K562 (cell line): Measurements from ENCODE around the gene ZMIZ1. TPM values are rescaled to one million over a fixed set of nuclear protein-coding genes. Genes with fewer than 3 reads are reported as not detected.

ENCODE experiments used
- ATAC-seq: fragments of 200-7000 bp; cut with Tn5 transposase; 3 replicates; pipeline ENCODE4 v1.9.1; 2020; ENCODE audit warnings: moderate library complexity
- BruUV-seq: library from RNA; stranded (reverse); fragments of 400-500 nt; replicated peaks from 2 replicates; lab custom pipeline; 2021; lab: Mats Ljungman, UMichigan
- CTCF ChIA-PET: fragments of 300-600 bp; formaldehyde crosslinking; extraction: SDS; loops from one replicate; lab custom pipeline; 2021; ENCODE audit warnings: low intra/inter-chr PET ratio; lab: Yijun Ruan, JAX
- POLR2A ChIA-PET: fragments of 300-600, 350-650 bp; sonication (Branson Sonifier 250); formaldehyde crosslinking; extraction: SDS; loops from one replicate; lab custom pipeline; 2021; ENCODE audit warnings: antibody characterized with exemption, inconsistent platforms; lab: Yijun Ruan, JAX
- DNase-seq, 4 experiments: peaks; one replicate each; pipeline versions ENCODE4 v3.0.0 to v3.0.0-alpha.2; 2011 to 2018; ENCODE audit warnings: low spot score in 3 of 4, mixed read lengths in 3 of 4; ENCODE audit errors: extremely low read depth in 1 of 4
- FAIRE-seq: peaks from 2 replicates; lab custom pipeline; 2011; peaks lifted over from hg19 to GRCh38; lab: Jason Lieb, UNC
- H2AFZ ChIP-seq: 2 replicates; pipeline ENCODE4 v1.6.0; 2011; ENCODE audit warnings: low read depth, low read length, control low read depth, inconsistent platforms
- H3K27ac ChIP-seq: fragments of 200-600 bp; 3 replicates; pipeline ENCODE4 v1.8.0; 2011; ENCODE audit warnings: low read depth, mild to moderate bottlenecking, control low read depth, inconsistent platforms, low read length, moderate library complexity, mixed read lengths; ENCODE audit errors: extremely low read depth
- H3K27me3 ChIP-seq, 2 experiments: fragments of 300-600 bp in 1 of 2; 2 replicates in 1 of 2; 3 replicates in 1 of 2; pipeline versions ENCODE4 v1.6.0 to v1.8.0; 2011; ENCODE audit warnings: inconsistent platforms in 2 of 2, low read length in 2 of 2, mild to moderate bottlenecking in 1 of 2, mixed read lengths in 1 of 2, moderate library complexity in 1 of 2; ENCODE audit not compliant: control insufficient read depth in 2 of 2, insufficient read depth in 2 of 2
- H3K36me3 ChIP-seq: fragments of 300-600 bp; 3 replicates; pipeline ENCODE4 v1.8.0; 2011; ENCODE audit warnings: mild to moderate bottlenecking, low read length, inconsistent platforms; ENCODE audit not compliant: control insufficient read depth, insufficient read depth
- H3K4me1 ChIP-seq, 2 experiments: fragments of 200-600 bp in 1 of 2; replicated peaks in 1 of 2; 2 replicates in 1 of 2; 3 replicates in 1 of 2; pipeline versions ENCODE4 v1.5.1 to v1.8.0; 2011; ENCODE audit warnings: inconsistent platforms in 2 of 2, low read length in 2 of 2, mild to moderate bottlenecking in 1 of 2, mixed read lengths in 1 of 2, moderate library complexity in 1 of 2; ENCODE audit not compliant: control insufficient read depth in 2 of 2, insufficient read depth in 2 of 2
- H3K4me2 ChIP-seq: 2 replicates; pipeline ENCODE4 v1.6.1; 2011; ENCODE audit warnings: low read length, control low read depth, inconsistent platforms, mixed read lengths; ENCODE audit not compliant: insufficient read depth
- H3K4me3 ChIP-seq: fragments of 200-600 bp; sonication (generic), shearing (Covaris generic); 2 replicates; pipeline ENCODE4 v1.5.1; 2016; ENCODE audit warnings: control low read depth, inconsistent platforms
- H3K79me2 ChIP-seq: fragments of 200-600 bp; 3 replicates; pipeline ENCODE4 v1.8.0; 2011; ENCODE audit warnings: low read length, inconsistent platforms; ENCODE audit not compliant: control insufficient read depth, insufficient read depth
- H3K9ac ChIP-seq, 2 experiments: 2 replicates each; pipeline versions ENCODE4 v1.6.0 to v1.6.1; 2011; ENCODE audit warnings: low read depth in 2 of 2, low read length in 2 of 2, control low read depth in 1 of 2, inconsistent platforms in 1 of 2, mild to moderate bottlenecking in 1 of 2, mixed read lengths in 1 of 2; ENCODE audit not compliant: insufficient read depth in 1 of 2
- H3K9me1 ChIP-seq: one replicate; pipeline ENCODE4 v1.6.0; 2011; ENCODE audit warnings: inconsistent platforms, mild to moderate bottlenecking, low read length, moderate library complexity; ENCODE audit not compliant: control insufficient read depth, insufficient read depth
- H3K9me3 ChIP-seq: replicated peaks from 2 replicates; pipeline ENCODE4 v1.5.1; 2011; ENCODE audit warnings: low read depth, low read length, inconsistent platforms; ENCODE audit not compliant: control insufficient read depth, insufficient read depth
- H4K20me1 ChIP-seq: replicated peaks from 2 replicates; pipeline ENCODE4 v1.6.1; 2011; ENCODE audit warnings: low read length, inconsistent platforms, mixed read lengths; ENCODE audit not compliant: control insufficient read depth, insufficient read depth
- BCL6 ChIP-seq: fragments of 250-450 bp; sonication (Bioruptor Pico); IDR thresholded peaks from 2 replicates; pipeline ENCODE4 v1.4.0; 2020
- CTBP1 ChIP-seq: fragments of 450-650 bp; IDR thresholded peaks from 2 replicates; pipeline ENCODE4 v1.6.1; 2016; ENCODE audit warnings: borderline replicate concordance
- MAFF ChIP-seq: IDR thresholded peaks from 2 replicates; pipeline ENCODE4 v1.6.1; 2012; ENCODE audit warnings: low read length, improper control_type of control experiment
- MAFG ChIP-seq: fragments of 450-650 bp; conservative IDR thresholded peaks from 2 replicates; pipeline ENCODE4 v1.6.1; 2016; ENCODE audit warnings: missing genetic modification characterization, missing compliant biosample characterization
- MAZ ChIP-seq, 2 experiments: fragments of 450-650 bp in 1 of 2; sonication (generic) in 1 of 2; formaldehyde crosslinking; IDR thresholded peaks in 1 of 2; conservative IDR thresholded peaks in 1 of 2; 2 replicates each; pipeline versions ENCODE4 v1.4.0 to v1.5.0; 2020; ENCODE audit warnings: mild to moderate bottlenecking in 1 of 2, missing genetic modification reagents in 1 of 2
- SREBF1 ChIP-seq: fragments of 150-350 bp; IDR thresholded peaks from 2 replicates; pipeline ENCODE4 v1.6.1; 2014; ENCODE audit warnings: antibody characterized with exemption, low read depth, low read length, borderline replicate concordance
- SRSF7 ChIP-seq: fragments of 200-400 bp; formaldehyde crosslinking; optimal IDR thresholded peaks from 2 replicates; pipeline ENCODE3; 2017; ENCODE audit warnings: mild to moderate bottlenecking, low read depth, low read length
- ZNF316 ChIP-seq: fragments of 450-650 bp; IDR thresholded peaks from 2 replicates; pipeline ENCODE4 v1.6.1; 2016
- WGBS: fragments of 100-300 bp; shearing (Covaris generic); methylation state at CpG from one replicate; pipeline ENCODE4 v1.1.6; 2016; ENCODE audit warnings: low coverage, mixed read lengths; ENCODE audit not compliant: insufficient coverage; ENCODE audit errors: missing lambda C conversion rate; 5-methylcytosine and 5-hydroxymethylcytosine counted together
- in situ Hi-C: fragments of 300-500 bp; cut with MboI; formaldehyde crosslinking; loops from 4 replicates; pipeline ENCODE4 v1.15.0; 2018; ENCODE audit warnings: inconsistent platforms, mixed read lengths
- intact Hi-C: fragments of 100-400 bp; cut with micrococcal nuclease; formaldehyde crosslinking; loops from 2 replicates; pipeline ENCODE4 v1.14.2; 2022
- polyA plus RNA-seq, 8 experiments: library from polyadenylated mRNA; depleted of rRNA in 4 of 8; stranded (reverse) in 5 of 8; unstranded in 3 of 8; fragments of >200 nt; fragmentation: Nextera tagmentation in 2 of 8; fragmentation: Illumina TruSeq in 1 of 8; extraction: Ambion mirVana in 2 of 8; extraction: Trizol in 1 of 8; gene quantifications; 2 replicates each; pipeline versions ENCODE4 v1.2.1 to v1.2.3, GENCODE V29; 2011 to 2014; ENCODE audit warnings: inconsistent platforms in 1 of 8, missing spikeins in 1 of 8
- total RNA-seq, 7 experiments: library from RNA; depleted of rRNA in 6 of 7; stranded (reverse); fragments of >200 nt in 6 of 7; fragmentation: Illumina TruSeq in 2 of 7; extraction: Trizol in 2 of 7; gene quantifications; 2 replicates each; pipeline versions ENCODE4 v1.2.1 to v1.2.3, GENCODE V29; 2011 to 2021; ENCODE audit warnings: low replicate concordance in 1 of 7
- TF ChIP-seq, protein P1 (sequence below): sonication (generic); formaldehyde crosslinking; IDR thresholded peaks from 2 replicates; pipeline ENCODE4 v1.8.1; 2023; ENCODE audit warnings: mild to moderate bottlenecking, missing genetic modification reagents, moderate library complexity

Gene ZMIZ1
- total and polyA plus RNA-seq, 9 of the 15 experiments (the other 6 are each of a cell fraction or from before 2014, with no cell fraction given), result 1.0 to 37.3 (median 4.3) TPM

DNA sequence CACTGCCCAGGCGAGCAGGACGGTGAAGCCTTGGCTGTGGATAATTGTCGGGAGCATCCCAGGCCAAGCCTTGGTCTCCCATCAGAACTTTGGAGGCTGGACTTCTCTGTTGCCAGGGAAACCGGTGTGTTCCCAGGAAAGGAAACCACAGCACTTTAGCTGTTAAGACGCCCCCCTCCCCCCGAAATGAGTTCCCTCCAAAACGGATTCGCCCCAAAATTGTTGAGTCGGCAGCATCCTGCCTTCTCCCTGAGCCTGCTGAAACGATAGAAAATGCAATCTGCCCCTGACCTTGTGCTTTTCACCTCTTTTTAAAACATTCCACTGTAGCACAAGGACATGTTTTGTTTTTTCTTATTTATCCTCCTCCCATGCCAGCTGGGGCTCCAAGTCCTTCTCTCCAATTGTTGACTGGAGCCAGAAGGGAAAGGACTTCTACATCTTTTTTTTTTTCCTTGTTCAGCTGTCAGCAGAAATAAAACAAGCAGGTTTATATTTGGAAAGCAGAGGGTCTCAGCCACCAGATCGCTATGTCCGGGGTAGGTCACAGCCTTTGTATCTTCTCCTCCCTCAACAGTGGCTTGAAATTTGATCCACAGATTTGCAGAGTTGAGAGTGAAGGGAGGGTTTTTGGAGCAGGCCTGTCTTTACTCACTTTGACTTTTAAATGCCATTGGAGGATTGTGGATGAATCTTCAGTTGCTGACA lies 116.5 kb downstream of the ZMIZ1 start (continued):
- TF ChIP-seq, protein P1, sequence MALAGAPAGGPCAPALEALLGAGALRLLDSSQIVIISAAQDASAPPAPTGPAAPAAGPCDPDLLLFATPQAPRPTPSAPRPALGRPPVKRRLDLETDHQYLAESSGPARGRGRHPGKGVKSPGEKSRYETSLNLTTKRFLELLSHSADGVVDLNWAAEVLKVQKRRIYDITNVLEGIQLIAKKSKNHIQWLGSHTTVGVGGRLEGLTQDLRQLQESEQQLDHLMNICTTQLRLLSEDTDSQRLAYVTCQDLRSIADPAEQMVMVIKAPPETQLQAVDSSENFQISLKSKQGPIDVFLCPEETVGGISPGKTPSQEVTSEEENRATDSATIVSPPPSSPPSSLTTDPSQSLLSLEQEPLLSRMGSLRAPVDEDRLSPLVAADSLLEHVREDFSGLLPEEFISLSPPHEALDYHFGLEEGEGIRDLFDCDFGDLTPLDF (CRISPR knock-in tag), result no peak
- TF ChIP-seq ZNF316 (peak; percentile 79), BCL6 (CRISPR knock-in tag) (no peak), SRSF7 (no peak), SREBF1 (no peak), MAFG (tag) (peak; percentile 52), MAFF (peak; percentile 43), MAZ (CRISPR knock-in tag; conservative IDR thresholded peaks at IDR 0.05 in 1 of 2, IDR thresholded peaks at IDR 0.05 in 1 of 2) (0 out of 4 replicates have a peak, but pooled peaks of 1 of the 2 experiments have one; percentile 28)
- TF ChIP-seq, all 486 proteins: peak for 7

GRCh38 chr10:79185796-79186374 lies 117.1 kb downstream of the ZMIZ1 start:
- Histone ChIP-seq H3K9ac (peak overlapping the region in 1 of 2 experiments; percentile 61; a peak in 2 of 4 replicates), H3K79me2 (peaks cover 9% of the 10 kb centered on the region; the same call in 1 of the 3 replicates), H3K9me3 (no peaks in the 10 kb centered on the region), H3K9me1 (no peaks in the 10 kb centered on the region), H3K36me3 (peaks cover 33% of the 10 kb centered on the region), H3K27me3 (no peaks in the 10 kb centered on the region), H3K4me2 (no peak overlapping the region), H3K4me1 (peaks cover 81 to 83% of the 10 kb centered on the region in 2 experiments), H3K4me3 (no peak overlapping the region), H2AFZ (no peak overlapping the region), H4K20me1 (no peaks in the 10 kb centered on the region), H3K27ac (0 out of 3 replicates have a peak overlapping the region, but pooled peaks have one; percentile 1)
- intact Hi-C loops, result no loop called here
- DNase-seq (no peak), ATAC-seq (no peak), FAIRE-seq (no peak)
- no TSS peak for BruUV-seq
- in situ Hi-C loops, result loop anchor here (25.0 kb wide), 2 partner anchors 99 to 1149 kb away; partner anchors contain the start of genes POLR3A and RPS24
- ChIA-PET CTCF (interaction anchor here (1.3 kb wide), 1 partner anchor 10 kb away, joined by 5 read pairs; no protein-coding TSS in a partner anchor), POLR2A (interaction anchor here (2.2 kb wide), 1 partner anchor 10 kb away, joined by 7 read pairs; no protein-coding TSS in a partner anchor)
- WGBS, result 59% methylated on average over 7 of the region's 7 CpGs
- TF ChIP-seq CTBP1, result no peak
